Hematopoietic multipotent progenitor cell treated with erythropoietin and hydrocortisone succinate and interleukin-3 and kit ligand, for 6 days (in vitro differentiated cells): Measurements from ENCODE around the gene IKBKE.

ENCODE experiments used
- DNase-seq: peaks from one replicate; pipeline ENCODE4 v3.0.0-alpha.2; 2015

The IKBKE gene

DNA sequence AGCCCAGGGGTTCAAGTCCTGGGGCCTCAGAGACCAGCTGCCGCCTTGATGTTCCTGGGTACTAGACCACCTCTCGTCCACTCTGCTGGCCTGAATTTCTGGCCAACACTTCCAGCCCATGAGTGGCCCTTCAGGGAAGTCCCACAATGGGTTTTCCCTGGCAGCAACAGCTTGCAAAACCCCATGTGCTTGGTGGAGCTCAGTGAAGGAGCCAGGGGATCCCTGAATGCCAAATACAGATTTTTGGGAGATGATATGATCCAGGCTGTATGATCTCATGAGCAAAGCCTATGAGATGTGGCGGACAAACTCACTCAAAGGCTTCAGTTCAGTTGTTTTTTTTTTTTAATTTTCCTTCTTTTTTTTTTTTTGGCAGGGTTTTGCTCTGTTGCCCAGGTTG lies 27.5 kb downstream of the IKBKE start:
- no peak for DNase-seq

DNA sequence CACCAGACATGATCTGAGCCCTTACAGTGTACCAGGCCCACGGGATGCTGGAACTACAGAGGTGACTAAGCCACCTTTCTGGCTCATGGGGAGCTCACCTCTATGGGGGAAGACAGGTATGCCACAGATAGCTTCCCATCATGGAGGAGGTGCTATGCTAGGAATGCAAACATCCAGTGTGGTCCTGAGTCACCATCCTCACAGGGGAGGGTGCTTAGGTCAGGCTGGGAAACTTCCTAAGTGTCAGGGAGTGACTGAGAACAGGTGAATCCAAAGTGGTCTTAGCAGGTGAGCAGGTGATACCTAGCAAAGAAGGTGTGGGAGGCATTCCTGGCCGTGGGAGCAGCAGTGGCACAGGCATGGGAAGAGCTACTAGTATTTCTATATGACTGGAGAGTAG lies 28.4 kb downstream of the IKBKE start:
- DNase-seq = no peak

DNA sequence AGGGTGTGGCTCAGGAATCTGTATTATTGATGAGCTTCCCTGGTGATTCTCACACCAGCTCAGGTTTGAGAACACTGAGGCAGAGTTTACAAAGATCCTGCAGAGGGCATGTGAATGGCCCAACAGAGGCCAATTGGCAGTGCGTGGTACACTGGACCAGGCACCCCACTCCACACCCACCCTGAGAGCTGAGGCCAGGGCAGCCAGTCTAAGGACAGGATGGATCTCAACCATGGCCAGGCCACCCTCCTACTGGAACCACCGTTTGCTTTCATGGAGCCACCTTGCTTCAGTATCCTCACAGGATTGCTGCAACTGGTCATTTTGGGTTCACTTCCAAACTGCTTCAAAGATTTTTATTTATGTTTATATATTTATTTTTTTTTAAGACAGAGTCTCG lies 29.8 kb downstream of the IKBKE start:
- no peak for DNase-seq

DNA sequence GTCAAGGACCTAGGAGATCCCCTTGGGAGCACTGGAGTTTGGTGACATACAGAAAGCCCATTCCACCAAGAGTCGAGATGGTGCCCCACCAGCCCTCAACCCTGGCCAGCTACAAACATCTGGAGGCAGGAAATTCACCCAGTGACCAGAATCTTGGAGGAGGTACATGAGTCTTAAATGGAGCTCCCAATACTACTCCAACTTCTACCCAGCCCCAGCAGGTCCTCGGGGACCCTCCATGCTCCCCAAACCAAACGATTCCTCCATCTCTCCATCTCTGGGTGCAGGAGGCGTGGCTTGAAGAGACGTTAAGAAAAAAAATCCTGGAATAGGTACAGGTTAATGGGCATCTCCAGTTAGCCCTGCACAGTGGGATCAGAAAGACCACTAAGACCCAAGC lies 31.6 kb downstream of the IKBKE start:
- no peak for DNase-seq

DNA sequence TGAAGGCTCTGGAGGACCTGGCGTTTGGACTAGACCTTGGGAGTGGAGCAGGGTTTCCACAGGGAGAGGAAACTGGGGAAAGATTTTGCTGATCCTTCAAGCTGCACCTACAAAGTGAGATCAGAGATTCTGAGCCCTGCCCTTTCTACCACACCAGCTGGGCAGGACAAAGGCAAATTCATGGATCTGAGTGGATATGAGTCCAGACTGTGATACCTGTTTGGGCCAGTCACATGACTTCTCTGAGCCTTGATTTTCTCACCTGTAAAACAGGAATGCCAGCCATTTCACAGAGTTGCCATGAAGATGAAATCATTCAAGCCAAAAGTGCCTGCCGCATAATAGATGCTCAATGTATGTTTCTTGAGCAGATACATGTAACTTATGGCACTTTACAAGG lies 32.1 kb downstream of the IKBKE start:
- no peak for DNase-seq

DNA sequence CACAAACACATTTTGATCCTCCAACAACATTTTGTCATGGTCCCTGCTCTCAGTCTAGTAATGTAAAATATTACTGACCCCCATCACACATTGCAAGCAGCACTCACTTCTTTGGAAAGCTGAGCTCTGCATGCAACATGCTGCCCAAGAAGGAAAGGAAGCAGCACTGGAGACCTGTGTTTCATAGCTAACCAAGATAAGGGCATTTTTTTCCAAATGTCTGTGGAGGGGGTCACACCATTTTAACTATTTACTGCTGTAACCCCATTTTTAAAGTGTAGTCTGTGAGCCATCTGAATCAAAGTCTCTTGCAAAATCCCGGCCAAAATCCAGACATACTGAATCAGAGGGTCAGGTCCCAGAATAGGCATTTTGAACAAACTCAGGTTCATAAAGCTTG lies 32.5 kb downstream of the IKBKE start:
- no peak for DNase-seq

DNA sequence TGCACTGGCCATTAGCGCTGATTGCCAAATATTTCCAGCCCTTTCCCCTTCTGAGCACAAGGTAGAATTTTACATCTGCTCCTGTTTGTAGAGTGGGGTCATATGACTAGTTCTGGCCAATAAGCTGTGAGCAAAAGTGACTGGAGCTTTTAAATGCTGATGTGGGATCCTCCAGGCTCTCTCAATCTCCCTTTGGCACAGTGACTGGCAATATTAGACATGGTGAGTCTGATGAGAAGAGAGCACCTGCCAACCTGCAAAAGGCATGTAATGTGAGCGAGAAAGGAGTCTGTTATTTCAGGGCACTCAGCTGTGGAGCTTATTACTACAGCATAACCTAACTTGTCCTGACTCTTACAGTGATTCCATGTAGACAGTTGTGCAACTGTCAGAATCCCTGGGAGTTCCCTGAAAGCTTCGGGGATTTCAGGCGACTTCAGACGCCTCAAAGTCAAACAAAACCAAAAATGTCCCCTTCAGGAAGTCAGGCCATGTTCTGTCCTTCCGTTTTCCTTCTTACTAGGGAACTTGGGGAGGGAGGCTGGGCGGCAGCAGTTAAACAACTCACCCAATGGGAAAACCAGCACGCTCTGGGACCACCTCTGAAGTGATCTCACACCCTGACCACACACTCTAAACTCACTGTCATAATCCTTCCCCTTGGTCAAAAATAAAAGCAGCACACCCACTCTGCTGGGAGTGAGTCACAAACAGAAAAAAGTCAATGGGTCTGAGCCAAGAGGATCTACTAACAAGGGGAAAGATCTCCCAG lies 33.5 kb downstream of the IKBKE start:
- DNase-seq = peak; percentile 52

DNA sequence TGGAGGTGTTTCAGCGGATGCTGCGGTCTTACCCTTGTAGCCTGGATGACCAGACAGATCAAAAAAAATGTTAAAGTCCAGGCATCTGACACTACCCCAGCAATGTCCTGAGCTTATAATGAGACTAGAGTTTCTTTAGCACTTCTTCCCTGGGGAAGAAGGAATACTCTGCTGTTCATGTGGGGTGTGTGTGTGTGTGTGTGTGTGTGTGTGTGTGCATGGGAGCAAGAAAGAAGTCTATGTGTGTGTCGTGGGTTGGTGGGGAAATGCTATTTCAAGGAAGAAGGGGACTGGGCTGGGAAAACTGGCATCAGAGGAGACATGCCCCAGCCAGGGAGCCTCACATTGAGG lies 34.1 kb downstream of the IKBKE start:
- no peak for DNase-seq

DNA sequence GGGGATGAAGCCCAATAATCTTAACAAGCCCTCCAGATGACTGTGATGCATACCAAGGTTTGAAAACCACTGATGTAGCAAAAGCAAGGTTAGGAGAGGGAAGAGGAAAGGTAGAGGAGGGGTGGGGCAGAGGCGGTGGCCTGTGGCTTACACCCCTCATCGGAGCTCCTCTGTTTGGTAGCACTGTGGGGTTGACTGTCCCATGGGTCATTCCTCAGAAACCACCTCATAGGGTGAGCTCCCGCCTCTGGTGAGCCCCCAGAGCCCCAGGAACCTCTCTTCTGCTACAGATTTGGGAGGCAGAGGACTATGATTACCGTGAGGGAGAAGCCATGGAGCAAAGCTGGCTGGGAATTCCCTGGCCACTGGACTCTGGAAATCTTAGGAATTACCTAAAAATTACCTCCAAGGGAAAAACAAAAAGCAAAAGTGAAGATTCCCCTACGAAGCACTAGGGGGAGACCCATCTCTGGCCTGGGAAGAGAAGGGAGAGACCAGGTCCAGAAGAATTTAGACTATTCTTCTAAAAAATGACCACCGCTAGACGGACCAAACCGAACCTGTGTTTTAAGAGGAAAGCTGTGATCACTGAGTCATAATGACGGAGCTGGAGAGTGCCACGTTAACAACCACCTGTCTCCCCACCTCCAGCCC lies 35.6 kb downstream of the IKBKE start:
- peak; percentile 38 for DNase-seq

DNA sequence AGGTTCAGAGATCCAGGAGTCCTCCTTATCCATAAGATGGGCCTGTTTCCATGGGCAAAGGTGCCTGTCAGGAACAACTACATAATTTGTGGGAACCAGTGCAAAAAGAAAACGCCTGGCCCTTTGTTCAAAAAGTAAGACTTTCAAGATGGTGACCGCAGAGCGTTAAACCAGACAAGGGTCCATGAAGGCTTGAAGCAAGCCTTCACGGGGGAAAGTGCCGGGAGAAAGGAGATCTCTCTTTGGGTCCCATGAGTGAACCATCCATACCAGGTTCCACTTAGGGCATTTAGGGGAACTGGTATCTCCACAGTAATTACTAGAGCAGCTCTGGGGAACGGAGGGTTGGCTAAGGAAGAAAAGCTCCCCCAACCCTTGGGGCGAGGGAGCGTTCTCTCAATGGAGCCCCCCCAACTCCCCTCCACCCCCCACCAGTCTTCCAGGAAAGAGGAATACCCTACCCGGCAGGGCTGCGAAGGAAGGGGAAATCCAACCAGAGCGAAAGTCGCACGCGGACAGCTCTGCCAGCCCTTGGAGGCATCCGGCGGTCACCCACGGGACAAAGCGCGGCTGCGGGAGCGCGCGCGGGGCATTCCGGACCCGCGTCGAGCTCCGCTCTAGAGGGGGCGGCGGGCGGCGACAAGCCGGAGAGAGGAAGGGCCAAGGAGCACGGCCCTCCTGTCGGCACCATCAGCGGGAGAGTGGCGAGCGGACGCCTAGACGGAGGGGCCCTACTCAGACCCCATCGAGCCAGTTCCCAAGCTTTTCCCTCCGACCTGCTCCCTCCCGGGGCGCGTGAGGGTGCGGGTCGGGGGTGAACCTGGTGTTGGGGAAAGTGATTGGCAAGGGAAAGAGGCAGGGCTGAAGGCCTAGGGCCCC lies 36.4 kb downstream of the IKBKE start:
- no peak for DNase-seq

DNA sequence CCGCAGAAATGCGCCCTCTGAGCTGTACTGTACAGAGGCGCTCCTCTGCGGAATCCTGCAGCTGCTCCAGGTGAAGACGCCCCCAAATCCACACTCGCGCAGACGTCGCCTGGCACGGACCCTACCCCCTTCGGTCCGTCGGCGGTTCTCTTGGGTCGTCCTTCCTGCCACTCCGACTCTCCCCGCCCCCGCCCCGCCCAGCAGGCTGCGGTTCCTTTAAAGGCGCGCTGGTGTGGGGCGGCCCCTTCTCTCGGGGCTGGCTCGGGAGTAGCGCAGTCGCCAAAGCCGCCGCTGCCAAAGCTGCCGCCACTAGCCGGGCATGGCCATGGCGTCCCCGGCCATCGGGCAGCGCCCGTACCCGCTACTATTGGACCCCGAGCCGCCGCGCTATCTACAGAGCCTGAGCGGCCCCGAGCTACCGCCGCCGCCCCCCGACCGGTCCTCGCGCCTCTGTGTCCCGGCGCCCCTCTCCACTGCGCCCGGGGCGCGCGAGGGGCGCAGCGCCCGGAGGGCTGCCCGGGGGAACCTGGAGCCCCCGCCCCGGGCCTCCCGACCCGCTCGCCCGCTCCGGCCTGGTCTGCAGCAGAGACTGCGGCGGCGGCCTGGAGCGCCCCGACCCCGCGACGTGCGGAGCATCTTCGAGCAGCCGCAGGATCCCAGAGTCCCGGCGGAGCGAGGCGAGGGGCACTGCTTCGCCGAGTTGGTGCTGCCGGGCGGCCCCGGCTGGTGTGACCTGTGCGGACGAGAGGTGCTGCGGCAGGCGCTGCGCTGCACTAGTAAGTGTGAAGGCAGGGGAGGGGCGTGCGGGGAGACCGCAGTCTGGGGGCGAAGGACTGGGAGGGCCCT lies 37.2 kb downstream of the IKBKE start, which contains the start of gene RASSF5:
Gene RASSF5 (plus strand): TSS at position 248 of the 846 bp plus-strand sequence. CDS start 72 bp downstream, at position 320.
- DNase-seq = peak; percentile 81

DNA sequence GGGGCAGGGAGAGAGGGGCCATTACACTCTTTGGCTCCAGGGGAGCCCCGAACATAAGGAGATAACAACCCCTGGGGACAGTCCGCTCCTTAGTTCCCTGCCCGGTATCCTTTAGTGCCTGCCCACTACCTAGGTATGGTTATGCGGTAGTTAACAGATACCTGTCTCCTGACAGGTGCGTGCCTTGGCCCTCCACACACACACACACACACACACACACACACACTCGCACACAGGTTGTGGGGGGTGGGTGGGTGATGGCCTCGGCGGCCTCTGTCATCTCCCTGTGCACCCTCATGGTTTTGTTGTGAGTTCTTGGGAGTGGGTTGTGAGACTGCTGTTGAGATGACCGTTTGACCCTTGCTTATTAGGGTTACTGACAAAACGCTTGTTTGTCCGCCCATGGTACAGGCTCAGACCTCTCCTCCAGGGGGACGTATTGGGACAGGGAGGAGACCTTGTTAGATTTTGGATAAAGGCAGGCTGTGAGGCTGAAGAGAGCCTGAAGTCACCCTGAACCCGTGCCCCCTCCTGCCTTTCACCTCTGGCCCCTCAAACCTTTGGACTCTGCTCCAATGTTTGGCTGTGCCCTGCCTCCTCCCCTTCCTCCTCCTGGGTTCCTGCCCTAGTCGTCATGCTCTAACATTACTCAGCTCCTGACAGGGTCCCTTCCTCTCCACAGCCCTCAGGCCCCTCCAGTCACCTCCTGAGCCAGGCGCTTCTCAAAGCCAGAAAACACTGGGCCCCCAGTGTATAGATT lies 38.0 kb downstream of the IKBKE start:
- no peak for DNase-seq

DNA sequence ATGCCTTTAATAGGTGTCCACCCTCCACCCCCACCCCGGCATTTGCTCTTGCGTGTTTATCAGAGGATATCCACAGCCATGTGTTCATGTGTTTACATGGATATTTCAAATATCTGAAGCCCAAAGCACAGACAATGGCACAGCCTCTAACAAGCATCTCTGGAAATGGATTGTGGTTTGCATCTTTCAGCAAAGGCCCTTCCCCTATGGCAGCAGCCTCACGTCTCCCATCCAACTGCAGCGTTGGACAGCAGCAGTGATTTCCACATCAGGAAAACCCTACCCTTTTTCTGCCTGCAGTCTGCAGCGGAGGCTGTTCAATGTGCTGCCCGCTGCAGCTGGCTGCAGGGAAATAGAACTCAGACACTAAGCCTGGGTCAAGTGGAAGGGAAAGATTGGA lies 38.7 kb downstream of the IKBKE start:
- no peak for DNase-seq

DNA sequence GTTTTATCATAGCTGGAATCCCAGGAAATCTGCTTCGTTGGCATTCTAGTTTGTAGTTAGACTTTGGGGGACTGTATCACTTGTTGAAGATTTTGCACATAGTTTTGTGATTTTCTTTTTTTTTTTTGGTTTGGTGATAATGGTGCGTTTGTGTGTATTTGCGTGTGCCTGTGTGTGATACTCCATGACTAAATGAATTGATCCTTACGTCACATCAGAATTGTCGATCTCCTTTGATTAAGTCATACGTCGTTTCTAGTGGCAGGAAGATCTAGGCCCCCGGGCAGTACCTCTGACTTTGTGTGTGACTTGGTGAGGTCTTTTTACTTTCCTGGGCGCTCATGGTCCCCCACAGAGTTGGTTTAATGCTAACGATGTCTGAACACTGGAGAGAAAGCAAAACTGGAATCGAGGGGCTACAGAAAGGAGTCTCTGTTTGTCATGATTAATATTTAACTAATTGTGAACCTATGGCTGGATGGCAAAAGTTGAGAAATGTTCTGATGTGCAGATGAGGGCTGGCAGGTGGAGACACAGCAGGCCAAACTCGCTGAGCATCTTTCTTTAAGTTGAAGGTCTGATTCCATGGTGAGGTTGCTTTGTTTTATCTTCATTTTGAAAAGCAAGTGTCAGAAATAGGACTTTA lies 39.5 kb downstream of the IKBKE start:
- DNase-seq = no peak

DNA sequence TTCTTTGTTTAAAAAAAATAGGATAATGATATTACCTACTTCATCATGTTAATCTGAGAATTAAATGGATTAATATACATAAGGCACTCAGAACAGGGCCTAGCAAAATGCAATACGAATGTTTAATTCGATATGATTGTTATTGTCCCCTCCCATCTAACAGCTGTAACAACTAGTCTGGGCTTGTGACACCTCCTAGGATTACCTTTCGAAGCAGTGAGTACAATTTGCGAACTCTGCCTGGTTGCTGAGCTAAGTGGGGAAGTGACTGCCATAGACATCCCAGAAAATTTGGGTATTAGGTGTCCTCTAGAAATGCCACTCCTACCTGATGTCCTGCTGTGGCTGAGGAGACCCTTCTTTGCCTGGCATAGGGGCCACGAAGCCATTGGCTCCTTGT lies 40.1 kb downstream of the IKBKE start:
- DNase-seq = no peak

DNA sequence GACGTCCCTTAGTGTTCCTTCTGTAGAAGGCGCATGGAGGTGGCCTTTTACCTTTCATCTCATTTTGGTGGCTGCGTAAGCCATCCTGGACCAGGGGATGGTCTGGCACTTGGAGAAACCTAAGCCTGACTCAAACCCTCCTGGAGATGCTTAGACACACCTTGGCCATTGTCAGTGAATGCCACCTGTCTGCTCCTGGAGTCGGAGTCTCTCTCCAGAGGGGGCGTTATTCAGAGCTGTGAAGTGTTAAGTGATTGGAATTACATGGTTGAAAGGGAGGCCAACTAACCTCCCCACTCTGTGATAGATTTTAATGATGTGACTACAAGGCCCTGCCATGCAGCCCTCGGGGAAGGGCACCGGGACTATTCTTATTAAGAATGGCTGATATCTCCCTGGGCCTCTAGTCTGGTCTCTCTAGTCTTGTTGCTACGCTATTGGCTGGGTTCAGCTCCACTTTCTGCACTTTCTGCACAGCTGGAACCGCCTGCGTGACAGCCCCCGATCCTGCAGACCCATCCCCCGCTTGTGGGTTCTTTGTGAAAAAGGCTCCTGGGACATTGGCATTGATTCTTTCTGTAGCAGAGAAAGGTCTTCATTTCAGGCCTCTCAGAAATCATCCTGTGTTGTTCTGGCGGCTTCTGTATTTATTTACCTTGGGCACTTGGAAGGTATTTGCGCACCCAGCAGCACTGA lies 41.2 kb downstream of the IKBKE start:
- no peak for DNase-seq

DNA sequence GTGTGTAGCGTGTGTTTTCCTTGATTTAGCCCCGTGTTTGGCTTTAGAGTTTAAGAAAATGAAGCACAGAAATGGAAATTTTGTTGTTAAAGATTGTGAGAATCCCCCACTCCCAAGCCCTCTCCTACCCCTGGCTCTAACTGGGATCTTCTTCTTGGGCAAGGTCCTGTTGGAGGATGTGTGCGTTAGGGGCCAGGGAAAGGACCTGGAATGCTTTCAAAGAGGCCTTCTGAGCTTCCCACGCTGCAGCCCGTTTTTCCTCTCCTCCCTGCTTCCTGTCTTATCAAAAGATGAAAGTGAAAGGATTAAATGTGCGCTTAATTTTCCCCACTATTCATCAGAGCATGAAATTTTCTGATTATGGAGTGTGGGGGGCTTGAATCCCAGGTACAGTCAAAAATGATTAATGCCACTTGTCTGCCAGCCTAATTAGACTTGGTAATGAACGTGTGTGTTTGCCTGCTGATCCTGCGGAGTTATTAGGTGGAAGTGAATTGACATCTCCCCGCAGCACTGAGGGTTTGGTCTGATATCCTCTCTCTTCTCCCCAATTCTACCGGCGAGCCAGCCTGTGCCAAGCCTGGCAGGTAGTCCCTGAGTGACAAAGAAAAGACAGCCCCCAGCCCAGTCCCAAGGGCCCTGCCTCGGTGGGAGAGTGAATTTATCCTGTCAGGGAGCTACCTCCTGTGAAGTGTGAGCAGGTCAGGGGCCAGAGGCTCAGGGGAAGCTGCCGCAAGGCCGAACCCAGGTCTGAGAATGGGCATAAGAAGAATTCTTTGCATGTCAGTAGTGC lies 42.0 kb downstream of the IKBKE start:
- DNase-seq = no peak

DNA sequence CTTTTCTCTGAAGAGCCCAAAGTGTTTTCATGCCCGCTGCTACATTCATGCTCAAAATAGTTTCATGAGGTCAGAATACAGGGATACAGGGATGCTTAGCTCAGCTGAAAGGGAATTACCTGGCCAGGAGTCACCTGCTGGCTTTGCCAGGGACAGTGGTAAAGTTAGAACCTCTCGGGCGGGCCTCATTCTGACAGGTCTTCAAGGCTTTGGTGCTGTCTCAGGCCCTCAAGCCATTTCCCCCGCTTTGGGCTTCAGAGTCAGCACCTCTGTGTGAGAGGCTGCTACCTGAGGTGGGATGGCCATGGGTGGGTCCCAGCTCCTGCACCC lies 42.5 kb downstream of the IKBKE start:
- no peak for DNase-seq

DNA sequence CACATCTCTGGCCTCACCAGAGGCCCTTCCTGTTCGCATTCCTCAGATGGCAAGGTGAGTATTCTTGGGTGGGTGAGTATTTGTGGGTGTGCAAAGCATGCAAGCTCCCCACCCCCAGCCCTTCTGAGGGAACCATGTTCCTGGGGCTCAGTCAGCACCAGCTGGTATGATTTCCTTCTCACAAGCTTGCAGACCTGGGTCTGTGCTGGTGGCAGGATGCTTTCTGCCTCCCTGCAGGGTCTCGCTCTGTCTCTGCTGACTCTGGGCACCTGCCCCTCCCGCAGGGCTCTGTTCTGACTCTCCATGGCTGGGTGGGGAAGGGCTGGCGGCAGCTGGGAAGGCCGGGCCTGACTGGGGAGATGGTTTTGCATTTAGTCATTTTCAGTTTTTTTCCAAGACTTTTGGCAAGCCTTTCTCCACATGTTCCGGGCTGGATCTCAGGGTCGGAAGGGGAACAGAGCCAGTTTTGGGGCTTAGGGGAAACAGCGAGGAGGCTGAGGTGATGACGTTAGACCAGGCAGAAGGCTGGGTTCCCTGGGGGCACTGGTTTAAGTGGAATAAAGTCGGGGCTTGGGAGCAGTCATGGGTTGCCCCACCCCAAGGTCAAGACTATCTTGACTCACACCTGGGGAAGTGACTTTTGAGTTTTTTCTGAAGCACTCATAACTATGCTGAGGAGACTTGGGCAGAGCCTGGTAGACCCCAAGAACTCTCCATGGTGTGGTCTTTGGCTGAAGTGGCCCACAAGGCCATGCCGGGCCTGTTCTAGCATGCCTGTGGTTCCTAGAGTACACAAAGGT lies 43.2 kb downstream of the IKBKE start:
- DNase-seq = no peak
